Mucosa of rectum (tissue), 2 donors: ENCODE results near the gene ELL3.
A peak's percentile ranks its signal among the peaks of the same experiment; 100 is the strongest.

ENCODE experiments used
- H3K27ac ChIP-seq, 2 donors: one replicate each; pipeline ENCODE4 v1.7.0; 2013; ENCODE audit warnings: inconsistent platforms in 2 of 2, low read depth in 2 of 2, low read length in 2 of 2
- H3K27me3 ChIP-seq, 2 donors: one replicate each; pipeline ENCODE4 v1.7.0; 2013; ENCODE audit warnings: low read length in 2 of 2; ENCODE audit not compliant: control insufficient read depth in 2 of 2, insufficient read depth in 2 of 2
- H3K36me3 ChIP-seq, 2 donors: one replicate each; pipeline ENCODE4 v1.7.0; 2013; ENCODE audit warnings: low read length in 2 of 2; ENCODE audit not compliant: control insufficient read depth in 2 of 2, insufficient read depth in 2 of 2
- H3K4me1 ChIP-seq, 2 donors: one replicate each; pipeline ENCODE4 v1.7.0; 2013; ENCODE audit warnings: low read length in 2 of 2, mild to moderate bottlenecking in 1 of 2; ENCODE audit not compliant: control insufficient read depth in 2 of 2, insufficient read depth in 2 of 2
- H3K4me3 ChIP-seq, 2 donors: one replicate each; pipeline ENCODE4 v1.7.0; 2013; ENCODE audit warnings: low read length in 2 of 2
- H3K9ac ChIP-seq, 2 donors: one replicate each; pipeline ENCODE4 v1.7.0; 2013; ENCODE audit warnings: low read length in 2 of 2, low read depth in 1 of 2, mild to moderate bottlenecking in 1 of 2
- H3K9me3 ChIP-seq, 2 donors: one replicate each; pipeline ENCODE4 v1.7.0; 2013; ENCODE audit warnings: low read length in 2 of 2; ENCODE audit not compliant: control insufficient read depth in 2 of 2
- donor health status: healthy.
- donor health status: Normal muscosa, but diverticular disease.

ELL3 gene

GRCh38 chr15:43791993-43792760 is 15.4 kb upstream of the ELL3 start, which contains the start of gene SERF2:
TSS of gene SERF2 (plus strand) at chr15:43792320. CDS start at chr15:43792377, 57 bp downstream.
- peaks cover 38 to 40% of the 10 kb centered on the region in 2 donors for H3K36me3 ChIP-seq
- H3K9ac ChIP-seq, result peak within 1 kb of the TSS; percentile 100
- H3K4me3 ChIP-seq, result peak within 1 kb of the TSS; percentile 98 to 99
- H3K27me3 ChIP-seq, result no peaks in the 10 kb centered on the region
- peaks cover 22 to 26% of the 10 kb centered on the region in 2 donors for H3K4me1 ChIP-seq
- H3K9me3 ChIP-seq, result no peaks in the 10 kb centered on the region
- H3K27ac ChIP-seq, result peak within 1 kb of the TSS; percentile 99

- Histone ChIP-seq H3K36me3 (peaks cover 12 to 15% of the 10 kb centered on the region in 2 donors), H3K27me3 (no peaks in the 10 kb centered on the region), H3K9ac (no peak overlapping the region), H3K9me3 (no peaks in the 10 kb centered on the region), H3K4me3 (no peak overlapping the region), H3K27ac (no peak overlapping the region), H3K4me1 (peaks cover 17 to 20% of the 10 kb centered on the region in 2 donors)
These were observed 12.6 kb upstream of the ELL3 start for GRCh38 chr15:43789409-43789808.

- Histone ChIP-seq H3K36me3 (peaks cover 5 to 6% of the 10 kb centered on the region in 2 donors), H3K4me3 (no peak overlapping the region), H3K9me3 (no peaks in the 10 kb centered on the region), H3K27me3 (no peaks in the 10 kb centered on the region), H3K4me1 (peaks cover 8 to 23% of the 10 kb centered on the region in 2 donors), H3K9ac (no peak overlapping the region), H3K27ac (no peak overlapping the region)
These were observed 2.2 kb upstream of the ELL3 start for GRCh38 chr15:43779016-43779415.

GRCh38 chr15:43777267-43777914 is 625 bp upstream of the ELL3 start:
- Histone ChIP-seq H3K9me3 (no peaks in the 10 kb centered on the region), H3K27me3 (no peaks in the 10 kb centered on the region), H3K9ac (peak overlapping the region; percentile 89 to 94), H3K36me3 (peaks cover 18 to 19% of the 10 kb centered on the region in 2 donors), H3K4me1 (peaks cover 8 to 23% of the 10 kb centered on the region in 2 donors), H3K4me3 (peak overlapping the region; percentile 83 to 89), H3K27ac (peak overlapping the region; percentile 94 to 96)

GRCh38 chr15:43776101-43776717 is 557 bp downstream of the ELL3 start:
- Histone ChIP-seq H3K9ac (peak overlapping the region; percentile 82 to 99), H3K4me3 (peak overlapping the region; percentile 89 to 94), H3K4me1 (peaks cover 14 to 28% of the 10 kb centered on the region in 2 donors), H3K9me3 (no peaks in the 10 kb centered on the region), H3K36me3 (peaks cover 28 to 29% of the 10 kb centered on the region in 2 donors), H3K27me3 (no peaks in the 10 kb centered on the region), H3K27ac (peak overlapping the region; percentile 94 to 96)

- Histone ChIP-seq H3K36me3 (peaks cover 30 to 35% of the 10 kb centered on the region in 2 donors), H3K4me3 (peak overlapping the region; percentile 89 to 94), H3K4me1 (peaks cover 14 to 28% of the 10 kb centered on the region in 2 donors), H3K27ac (peak overlapping the region; percentile 94 to 96), H3K27me3 (no peaks in the 10 kb centered on the region), H3K9me3 (no peaks in the 10 kb centered on the region), H3K9ac (peak overlapping the region; percentile 82 to 99)
These were observed 1.3 kb downstream of the ELL3 start for GRCh38 chr15:43775411-43775965.

GRCh38 chr15:43774062-43774461 is 2.7 kb downstream of the ELL3 start:
- Histone ChIP-seq H3K27me3 (no peaks in the 10 kb centered on the region), H3K4me1 (peaks cover 14 to 28% of the 10 kb centered on the region in 2 donors), H3K4me3 (no peak overlapping the region), H3K9ac (no peak overlapping the region), H3K9me3 (no peaks in the 10 kb centered on the region), H3K36me3 (peaks cover 43 to 48% of the 10 kb centered on the region in 2 donors), H3K27ac (no peak overlapping the region)

GRCh38 chr15:43772624-43773023 is 4.1 kb downstream of the ELL3 start:
- no peaks in the 10 kb centered on the region for H3K9me3 ChIP-seq
- no peak overlapping the region for H3K4me3 ChIP-seq
- no peak overlapping the region for H3K9ac ChIP-seq
- no peak overlapping the region for H3K27ac ChIP-seq
- H3K27me3 ChIP-seq, result no peaks in the 10 kb centered on the region
- peaks cover 14 to 24% of the 10 kb centered on the region in 2 donors for H3K4me1 ChIP-seq
- peaks cover 54 to 62% of the 10 kb centered on the region in 2 donors for H3K36me3 ChIP-seq

- H3K4me1 ChIP-seq, result peaks cover 11 to 18% of the 10 kb centered on the region in 2 donors
- H3K4me3 ChIP-seq, result no peak overlapping the region
- no peak overlapping the region for H3K9ac ChIP-seq
- no peaks in the 10 kb centered on the region for H3K27me3 ChIP-seq
- no peak overlapping the region for H3K27ac ChIP-seq
- peaks cover 56 to 69% of the 10 kb centered on the region in 2 donors for H3K36me3 ChIP-seq
- no peaks in the 10 kb centered on the region for H3K9me3 ChIP-seq
These were observed 5.0 kb downstream of the ELL3 start for GRCh38 chr15:43771816-43772215.
